ENCODE data around the gene PRKAG1.

PRKAG1 gene

DNA sequence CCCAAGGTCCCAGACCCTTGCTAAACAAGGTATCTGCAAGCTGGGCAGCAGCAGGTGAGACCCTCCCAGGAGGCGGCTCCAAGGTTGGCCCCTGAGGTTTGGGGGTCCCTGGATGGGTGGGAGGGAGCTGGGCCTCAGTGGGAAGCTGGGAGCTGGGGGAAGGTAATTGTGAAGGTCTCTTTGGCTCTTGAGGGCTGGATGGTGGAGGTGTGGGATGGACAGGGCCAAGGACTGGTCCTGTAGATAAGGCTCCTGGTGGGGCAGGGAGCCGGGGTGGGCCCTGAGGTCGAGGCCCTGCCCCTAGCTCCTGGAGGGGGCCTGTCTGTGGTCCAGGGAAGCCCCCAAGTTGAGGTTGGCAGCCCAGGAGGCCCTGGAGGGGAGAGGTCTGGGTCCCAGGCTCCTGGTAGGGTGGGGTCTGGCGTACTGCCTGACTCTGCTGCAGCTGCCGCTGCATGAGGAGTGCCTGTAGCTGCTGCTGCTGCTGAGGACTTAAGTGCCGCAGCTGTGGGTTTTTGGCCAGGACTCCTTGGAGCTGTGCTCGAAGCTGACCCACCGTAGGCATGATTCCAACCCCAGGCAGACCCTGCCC lies 13.1 kb upstream of the PRKAG1 start:
- WGBS (ENCODE audit: insufficient coverage, insufficient read length): no CpG with 5 or more reads among the region's 8 CpGs

DNA sequence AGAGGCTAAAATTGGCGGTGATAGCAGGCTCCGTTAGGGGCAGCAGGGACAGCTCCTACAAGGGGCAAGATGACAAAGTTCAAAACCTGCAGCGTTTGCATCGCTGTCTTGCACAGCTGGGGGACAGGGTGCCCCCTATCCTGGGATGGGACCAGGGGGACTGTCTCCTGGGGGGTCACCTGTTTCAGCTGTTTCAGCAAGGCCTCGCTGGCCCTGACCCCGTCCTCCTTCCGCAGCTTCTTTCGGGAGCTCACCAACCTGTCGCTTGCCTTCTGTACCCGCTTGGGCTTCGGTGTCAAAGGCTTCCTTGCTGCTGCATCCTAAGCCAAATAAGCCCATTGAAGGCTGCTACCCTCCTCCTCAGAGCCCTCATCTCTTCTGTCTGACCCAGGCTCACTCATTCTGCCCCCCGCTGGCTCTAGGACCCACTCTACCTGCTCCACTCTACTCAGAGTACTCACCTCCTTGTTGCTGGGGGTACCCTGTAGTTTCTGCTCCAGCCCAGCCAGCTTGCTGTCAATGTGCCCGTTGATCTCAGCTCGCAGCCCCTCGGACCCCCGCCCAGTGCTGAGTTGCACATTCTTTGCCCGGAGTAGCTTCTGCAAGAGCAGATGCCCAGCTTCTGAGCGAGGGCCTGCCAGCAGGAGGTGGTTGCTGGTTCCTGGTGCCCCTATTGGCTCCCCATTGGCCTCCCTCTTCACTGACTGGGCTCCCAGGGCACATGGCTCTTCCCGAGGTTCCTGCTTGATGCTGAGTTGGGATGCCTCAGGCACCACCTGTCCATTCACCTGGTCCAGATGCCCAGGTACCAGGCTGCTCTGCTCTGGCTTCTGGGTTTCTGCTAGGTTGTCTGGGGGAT lies 12.4 kb upstream of the PRKAG1 start:
- Histone ChIP-seq H3K9me3 (ENCODE audit: control insufficient read depth, insufficient read depth, low read length) (no peaks in the 10 kb centered on the region), H3K4me3 (ENCODE audit: low read length) (no peak overlapping the region), H3K27ac (ENCODE audit: low read length) (no peak overlapping the region), H3K27me3 (ENCODE audit: control insufficient read depth, insufficient read depth, low read length) (no peaks in the 10 kb centered on the region), H3K36me3 (ENCODE audit: control insufficient read depth, insufficient read depth, low read length) (peaks cover 75% of the 10 kb centered on the region), H3K4me1 (ENCODE audit: control insufficient read depth, insufficient read depth, low read length) (no peaks in the 10 kb centered on the region)
- no CpG with 5 or more reads among the region's 19 CpGs for WGBS (ENCODE audit: insufficient coverage, insufficient read length)
- DNase-seq (ENCODE audit: low read depth, low spot score): no peak

More for the DNA sequence above, 13.1 kb upstream of the PRKAG1 start:
- Histone ChIP-seq H3K4me1 (ENCODE audit: control insufficient read depth, insufficient read depth, low read length) (no peaks in the 10 kb centered on the region), H3K4me3 (ENCODE audit: low read length) (no peak overlapping the region), H3K27me3 (ENCODE audit: control insufficient read depth, insufficient read depth, low read length) (no peaks in the 10 kb centered on the region), H3K36me3 (ENCODE audit: control insufficient read depth, insufficient read depth, low read length) (peaks cover 69% of the 10 kb centered on the region), H3K27ac (ENCODE audit: low read length) (no peak overlapping the region), H3K9me3 (ENCODE audit: control insufficient read depth, insufficient read depth, low read length) (no peaks in the 10 kb centered on the region)
- DNase-seq (ENCODE audit: low read depth, low spot score): no peak

DNA sequence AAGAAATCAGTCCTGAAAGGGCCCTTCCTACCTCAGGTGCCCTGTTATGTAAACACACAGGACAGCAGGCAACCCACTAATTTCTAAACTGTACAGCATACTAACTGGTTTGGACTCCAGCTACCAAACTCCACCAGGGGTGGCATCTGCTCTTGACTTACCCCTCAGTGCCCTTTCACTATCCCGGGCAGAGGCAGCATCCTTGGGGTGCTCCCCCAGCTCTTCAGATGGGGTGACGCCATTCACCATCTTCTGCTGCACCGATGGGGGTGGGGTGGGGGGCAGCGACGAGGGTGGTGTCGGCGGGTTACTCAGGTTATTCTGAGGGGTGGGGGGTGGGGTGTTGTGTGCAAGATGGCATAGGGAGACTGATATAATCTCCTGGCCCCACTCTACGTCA lies 11.5 kb upstream of the PRKAG1 start:
- H3K4me3 ChIP-seq (ENCODE audit: low read length): no peak overlapping the region
- no peak overlapping the region for H3K27ac ChIP-seq (ENCODE audit: low read length)
- no peaks in the 10 kb centered on the region for H3K9me3 ChIP-seq (ENCODE audit: control insufficient read depth, insufficient read depth, low read length)
- WGBS (ENCODE audit: insufficient coverage, insufficient read length): no CpG with 5 or more reads among the region's 8 CpGs
- DNase-seq (ENCODE audit: low read depth, low spot score): no peak
- H3K4me1 ChIP-seq (ENCODE audit: control insufficient read depth, insufficient read depth, low read length): no peaks in the 10 kb centered on the region
- no peaks in the 10 kb centered on the region for H3K27me3 ChIP-seq (ENCODE audit: control insufficient read depth, insufficient read depth, low read length)
- H3K36me3 ChIP-seq (ENCODE audit: control insufficient read depth, insufficient read depth, low read length): peaks cover 74% of the 10 kb centered on the region

DNA sequence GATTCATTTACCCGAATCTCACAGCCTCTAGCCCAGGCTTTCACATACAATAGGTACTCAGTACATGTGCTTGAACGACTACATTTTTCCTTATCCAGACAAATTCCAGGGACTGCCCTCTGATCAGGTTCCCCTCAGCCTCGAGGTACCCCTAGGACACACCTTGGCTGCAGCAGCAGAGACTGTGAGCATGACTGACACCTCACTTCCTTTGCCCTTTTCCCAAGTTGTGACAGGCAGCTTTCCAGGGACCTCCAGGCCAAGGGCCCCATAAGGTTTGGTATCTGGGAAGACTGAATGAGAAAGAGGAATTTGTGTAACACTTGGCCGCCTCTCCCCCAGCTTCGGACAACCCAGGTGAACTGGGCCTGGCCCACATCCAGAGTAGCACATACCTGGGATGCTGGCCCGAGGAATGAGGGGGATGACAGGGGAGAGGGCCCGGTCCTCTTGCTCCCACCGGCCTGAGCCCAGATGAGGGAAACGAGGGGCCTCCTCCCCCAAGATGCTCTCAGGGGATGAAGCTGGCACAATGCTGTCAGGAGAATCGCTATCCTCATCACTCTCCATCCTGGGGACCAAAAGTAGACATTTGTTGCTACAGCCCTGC lies 10.2 kb upstream of the PRKAG1 start:
- Histone ChIP-seq H3K4me3 (ENCODE audit: low read length) (no peak overlapping the region), H3K27ac (ENCODE audit: low read length) (no peak overlapping the region), H3K27me3 (ENCODE audit: control insufficient read depth, insufficient read depth, low read length) (no peaks in the 10 kb centered on the region), H3K9me3 (ENCODE audit: control insufficient read depth, insufficient read depth, low read length) (no peaks in the 10 kb centered on the region), H3K4me1 (ENCODE audit: control insufficient read depth, insufficient read depth, low read length) (no peaks in the 10 kb centered on the region), H3K36me3 (ENCODE audit: control insufficient read depth, insufficient read depth, low read length) (peaks cover 69% of the 10 kb centered on the region)
- WGBS (ENCODE audit: insufficient coverage, insufficient read length): no CpG with 5 or more reads among the region's 10 CpGs
- DNase-seq (ENCODE audit: low read depth, low spot score): no peak

DNA sequence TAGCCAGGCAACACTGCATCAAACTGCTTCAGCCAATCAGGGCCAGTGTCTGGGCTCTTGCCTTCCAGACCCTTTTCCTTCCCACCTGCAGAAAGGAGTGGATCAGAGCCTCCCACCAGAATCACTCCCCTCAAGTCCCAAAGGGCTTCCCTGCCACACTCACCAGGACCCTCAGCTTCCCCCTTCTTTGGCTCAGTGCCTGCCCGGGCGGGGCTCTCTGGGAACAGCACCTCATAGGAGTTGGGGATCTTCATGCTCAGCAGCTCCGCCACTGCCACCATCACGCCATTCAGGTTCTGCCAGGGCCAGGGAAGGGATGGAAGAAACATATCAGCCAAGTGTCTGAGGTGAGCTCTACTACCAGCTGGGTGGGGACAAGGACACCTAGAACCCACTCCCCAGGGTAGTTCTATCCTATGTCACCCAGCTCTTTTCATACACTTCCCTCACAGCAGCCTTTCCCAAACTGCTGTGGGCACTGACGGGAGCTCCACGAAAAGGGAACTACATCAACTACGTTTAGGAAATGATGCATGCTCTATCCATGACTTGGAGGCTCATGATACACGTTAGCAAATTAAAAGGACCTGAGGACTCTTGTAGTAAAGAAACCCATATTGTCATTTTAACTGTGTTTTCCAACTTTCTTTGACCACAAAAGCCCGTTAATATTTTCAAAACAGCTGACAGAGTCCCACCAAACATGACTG lies 9.4 kb upstream of the PRKAG1 start:
- H3K4me1 ChIP-seq (ENCODE audit: control insufficient read depth, insufficient read depth, low read length): no peaks in the 10 kb centered on the region
- H3K9me3 ChIP-seq (ENCODE audit: control insufficient read depth, insufficient read depth, low read length): no peaks in the 10 kb centered on the region
- no CpG with 5 or more reads among the region's 9 CpGs for WGBS (ENCODE audit: insufficient coverage, insufficient read length)
- no peak overlapping the region for H3K4me3 ChIP-seq (ENCODE audit: low read length)
- no peak overlapping the region for H3K27ac ChIP-seq (ENCODE audit: low read length)
- H3K27me3 ChIP-seq (ENCODE audit: control insufficient read depth, insufficient read depth, low read length): no peaks in the 10 kb centered on the region
- no peak for DNase-seq (ENCODE audit: low read depth, low spot score)
- peaks cover 64% of the 10 kb centered on the region for H3K36me3 ChIP-seq (ENCODE audit: control insufficient read depth, insufficient read depth, low read length)

DNA sequence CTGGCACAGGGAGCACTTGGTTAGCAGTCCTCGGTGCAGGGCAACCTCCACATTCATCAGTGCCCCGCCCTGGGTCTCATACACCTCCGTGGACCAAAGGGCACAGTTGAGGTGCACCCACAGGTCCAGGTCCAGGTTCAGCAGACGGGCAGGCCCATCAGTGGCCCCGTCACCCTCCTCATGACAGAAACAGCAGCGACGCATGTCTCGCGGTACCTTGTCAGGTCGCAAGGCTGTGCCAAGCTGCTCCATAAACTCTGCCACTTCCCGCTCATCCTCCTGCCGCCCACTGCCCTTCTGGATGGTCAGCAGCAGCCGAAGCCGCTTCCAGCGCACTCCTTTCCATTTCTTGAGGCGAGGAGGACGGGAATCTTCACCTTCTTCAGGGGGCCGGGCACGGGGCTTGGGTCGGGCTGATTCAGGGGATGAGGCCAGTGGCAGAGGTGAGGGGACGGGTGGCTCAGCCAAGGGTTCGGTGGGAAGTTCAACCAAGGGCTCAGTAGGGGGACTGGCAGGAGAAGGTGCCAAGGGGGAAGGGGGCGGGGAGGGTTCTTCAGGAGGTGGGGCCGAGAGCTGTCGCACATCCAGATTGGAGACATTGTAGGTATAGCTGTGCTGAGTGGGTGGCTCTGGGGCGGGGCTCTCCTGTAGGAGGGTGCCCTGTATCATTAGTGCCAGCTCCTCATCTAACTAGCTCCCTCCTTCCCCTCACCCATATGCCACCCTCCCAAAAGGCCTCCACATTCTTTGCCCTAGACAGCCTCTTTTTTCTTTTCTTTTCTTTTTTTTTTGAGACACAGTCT lies 8.3 kb upstream of the PRKAG1 start:
- Histone ChIP-seq H3K9me3 (ENCODE audit: control insufficient read depth, insufficient read depth, low read length) (no peaks in the 10 kb centered on the region), H3K27ac (ENCODE audit: low read length) (no peak overlapping the region), H3K4me3 (ENCODE audit: low read length) (no peak overlapping the region), H3K36me3 (ENCODE audit: control insufficient read depth, insufficient read depth, low read length) (peaks cover 63% of the 10 kb centered on the region), H3K4me1 (ENCODE audit: control insufficient read depth, insufficient read depth, low read length) (no peaks in the 10 kb centered on the region), H3K27me3 (ENCODE audit: control insufficient read depth, insufficient read depth, low read length) (no peaks in the 10 kb centered on the region)
- WGBS (ENCODE audit: insufficient coverage, insufficient read length): no CpG with 5 or more reads among the region's 26 CpGs
- DNase-seq (ENCODE audit: low read depth, low spot score): no peak

DNA sequence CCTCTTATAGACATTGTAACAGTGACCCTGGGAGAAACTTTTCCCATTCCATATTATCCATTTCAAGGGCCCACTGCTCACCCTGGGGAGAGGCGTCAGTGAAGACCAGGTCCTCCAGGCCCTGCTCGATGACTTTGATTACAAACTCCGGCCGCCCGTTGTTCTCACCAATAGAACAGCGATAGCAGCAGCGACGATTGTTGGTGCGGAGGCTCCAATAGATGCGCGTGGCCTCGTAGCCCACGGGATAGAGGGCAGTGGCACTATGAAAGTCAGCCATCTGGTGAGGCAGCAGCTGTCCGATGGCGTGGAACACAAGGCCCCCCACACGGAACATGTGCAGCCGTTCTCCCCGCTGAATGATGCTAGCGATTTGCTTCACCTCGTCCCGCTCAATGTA lies 7.5 kb upstream of the PRKAG1 start:
- no peaks in the 10 kb centered on the region for H3K4me1 ChIP-seq (ENCODE audit: control insufficient read depth, insufficient read depth, low read length)
- no peak overlapping the region for H3K4me3 ChIP-seq (ENCODE audit: low read length)
- DNase-seq (ENCODE audit: low read depth, low spot score): no peak
- H3K27me3 ChIP-seq (ENCODE audit: control insufficient read depth, insufficient read depth, low read length): no peaks in the 10 kb centered on the region
- H3K9me3 ChIP-seq (ENCODE audit: control insufficient read depth, insufficient read depth, low read length): no peaks in the 10 kb centered on the region
- peaks cover 63% of the 10 kb centered on the region for H3K36me3 ChIP-seq (ENCODE audit: control insufficient read depth, insufficient read depth, low read length)
- WGBS (ENCODE audit: insufficient coverage, insufficient read length): no CpG with 5 or more reads among the region's 21 CpGs
- no peak overlapping the region for H3K27ac ChIP-seq (ENCODE audit: low read length)

DNA sequence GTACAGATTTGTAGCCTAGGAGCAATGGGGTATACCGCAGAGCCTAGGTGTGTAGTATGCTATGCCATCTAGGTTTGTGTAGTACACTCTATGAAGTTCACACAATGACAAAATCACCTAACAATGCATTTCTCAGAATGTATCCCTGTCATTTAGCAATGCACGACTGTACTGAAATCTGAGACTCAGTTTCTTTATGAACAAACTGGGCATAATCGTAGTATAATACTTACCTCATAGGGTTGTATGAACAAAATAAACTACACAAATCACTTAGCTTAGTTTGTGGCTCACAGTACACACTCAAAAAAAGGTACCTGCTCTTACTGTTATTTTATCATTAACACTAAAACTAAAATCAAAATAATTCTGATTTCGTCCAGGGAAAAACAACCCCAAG lies 6.9 kb upstream of the PRKAG1 start:
- peaks cover 58% of the 10 kb centered on the region for H3K36me3 ChIP-seq (ENCODE audit: control insufficient read depth, insufficient read depth, low read length)
- no peaks in the 10 kb centered on the region for H3K27me3 ChIP-seq (ENCODE audit: control insufficient read depth, insufficient read depth, low read length)
- H3K4me1 ChIP-seq (ENCODE audit: control insufficient read depth, insufficient read depth, low read length): no peaks in the 10 kb centered on the region
- no CpG with 5 or more reads among the region's 4 CpGs for WGBS (ENCODE audit: insufficient coverage, insufficient read length)
- no peaks in the 10 kb centered on the region for H3K9me3 ChIP-seq (ENCODE audit: control insufficient read depth, insufficient read depth, low read length)
- no peak overlapping the region for H3K4me3 ChIP-seq (ENCODE audit: low read length)
- H3K27ac ChIP-seq (ENCODE audit: low read length): no peak overlapping the region
- no peak for DNase-seq (ENCODE audit: low read depth, low spot score)

DNA sequence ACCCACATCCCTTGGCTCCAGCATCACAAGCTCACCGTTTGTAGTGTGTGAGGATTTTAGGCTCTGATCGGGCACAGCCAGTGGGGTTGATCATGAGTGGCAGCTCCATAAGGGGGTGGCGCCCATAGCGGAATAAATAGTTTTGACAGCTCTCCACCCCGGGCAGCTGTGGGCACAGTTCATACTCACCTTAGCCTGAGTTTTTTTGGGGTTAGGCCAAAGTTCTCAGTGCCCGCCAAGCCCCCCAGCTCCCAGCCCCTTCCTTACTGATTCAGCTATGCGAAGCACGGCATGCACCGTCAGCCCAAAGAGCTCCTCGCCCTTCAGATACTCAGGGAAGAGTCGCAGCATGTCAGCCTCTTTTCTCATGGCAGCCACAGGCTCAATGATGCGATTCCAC lies 6.0 kb upstream of the PRKAG1 start:
- no peak for DNase-seq (ENCODE audit: low read depth, low spot score)
- WGBS (ENCODE audit: insufficient coverage, insufficient read length): no CpG with 5 or more reads among the region's 12 CpGs

DNA sequence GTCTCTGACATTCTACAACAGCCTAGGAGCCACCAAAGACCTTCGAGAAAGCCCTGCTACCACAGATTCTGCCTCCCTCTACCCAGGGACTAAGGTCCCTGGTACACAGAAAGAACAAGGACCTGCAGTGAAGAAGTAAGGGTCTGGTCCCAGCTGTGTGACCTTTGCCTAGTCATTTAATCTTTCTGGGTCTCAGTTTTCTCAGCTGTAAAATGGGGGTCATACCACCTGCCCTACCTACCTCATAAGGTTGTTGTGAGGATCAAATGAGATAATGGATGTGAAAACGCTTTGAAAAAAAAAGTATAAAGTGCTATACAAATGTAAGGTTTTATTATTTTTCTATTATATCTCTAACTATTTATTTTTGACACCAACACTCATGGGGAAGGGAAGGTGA lies 5.2 kb upstream of the PRKAG1 start:
- Histone ChIP-seq H3K36me3 (ENCODE audit: control insufficient read depth, insufficient read depth, low read length) (peaks cover 47% of the 10 kb centered on the region), H3K27me3 (ENCODE audit: control insufficient read depth, insufficient read depth, low read length) (no peaks in the 10 kb centered on the region), H3K9me3 (ENCODE audit: control insufficient read depth, insufficient read depth, low read length) (no peaks in the 10 kb centered on the region), H3K4me3 (ENCODE audit: low read length) (no peak overlapping the region), H3K27ac (ENCODE audit: low read length) (no peak overlapping the region), H3K4me1 (ENCODE audit: control insufficient read depth, insufficient read depth, low read length) (no peaks in the 10 kb centered on the region)
- no CpG with 5 or more reads among the region's 2 CpGs for WGBS (ENCODE audit: insufficient coverage, insufficient read length)
- DNase-seq (ENCODE audit: low read depth, low spot score): no peak

More for the DNA sequence above, 6.0 kb upstream of the PRKAG1 start:
- Histone ChIP-seq H3K4me1 (ENCODE audit: control insufficient read depth, insufficient read depth, low read length) (no peaks in the 10 kb centered on the region), H3K36me3 (ENCODE audit: control insufficient read depth, insufficient read depth, low read length) (peaks cover 53% of the 10 kb centered on the region), H3K27ac (ENCODE audit: low read length) (no peak overlapping the region), H3K27me3 (ENCODE audit: control insufficient read depth, insufficient read depth, low read length) (no peaks in the 10 kb centered on the region), H3K4me3 (ENCODE audit: low read length) (no peak overlapping the region), H3K9me3 (ENCODE audit: control insufficient read depth, insufficient read depth, low read length) (no peaks in the 10 kb centered on the region)
